GM21515 (cell line): Measurements from ENCODE around the gene KCNS1.

ENCODE experiments used
- ATAC-seq: cut with Tn5 transposase; IDR thresholded peaks from one replicate; pipeline ENCODE4 v1.9.1; 2021; ENCODE audit not compliant: unreplicated experiment

Gene KCNS1

GRCh38 chr20:45110301-45110700 lies 9.4 kb upstream of the KCNS1 start:
- no peak for ATAC-seq

- ATAC-seq = no peak
Measured at GRCh38 chr20:45109634-45110033, 8.7 kb upstream of the KCNS1 start.

DNA sequence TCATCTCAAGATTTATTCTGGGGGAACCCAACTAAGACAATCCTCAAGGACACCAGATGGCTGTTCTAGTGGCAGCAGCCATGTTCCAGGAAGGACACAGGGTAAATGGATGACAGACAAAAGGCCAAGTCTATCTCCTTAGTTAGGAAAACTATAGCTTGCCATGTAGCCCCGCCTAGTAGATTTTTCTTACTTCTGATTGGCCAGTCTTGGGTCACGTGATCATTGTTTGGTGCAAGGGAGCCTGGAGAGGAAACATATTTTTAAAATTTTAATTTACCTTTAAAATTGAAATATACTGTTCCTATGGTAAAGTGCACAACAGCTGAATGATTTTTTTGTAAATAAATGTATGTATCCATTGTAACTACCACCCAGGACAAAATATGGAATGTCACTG lies 4.4 kb upstream of the KCNS1 start:
- ATAC-seq = no peak

DNA sequence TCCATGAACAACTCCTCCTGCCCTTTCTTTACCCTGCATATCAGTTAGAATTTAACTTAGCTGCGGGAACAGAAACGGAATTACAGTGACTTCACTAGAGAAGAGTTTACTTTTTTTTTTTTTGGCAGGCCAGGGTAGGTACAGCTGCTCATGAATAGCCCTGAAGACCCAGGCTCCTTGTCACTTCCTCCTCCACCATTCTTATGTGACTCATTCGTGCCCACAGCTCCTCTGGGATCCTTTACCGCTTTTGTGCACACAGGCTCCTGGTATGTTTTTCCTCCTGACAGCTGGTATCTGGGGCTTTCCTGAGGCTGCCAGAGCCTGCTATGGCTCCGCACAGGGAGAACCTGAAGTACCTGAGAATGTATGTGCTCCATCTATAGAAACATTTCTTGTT lies 3.9 kb upstream of the KCNS1 start:
- ATAC-seq = no peak

GRCh38 chr20:45103072-45103471 lies 2.1 kb upstream of the KCNS1 start:
- no peak for ATAC-seq

DNA sequence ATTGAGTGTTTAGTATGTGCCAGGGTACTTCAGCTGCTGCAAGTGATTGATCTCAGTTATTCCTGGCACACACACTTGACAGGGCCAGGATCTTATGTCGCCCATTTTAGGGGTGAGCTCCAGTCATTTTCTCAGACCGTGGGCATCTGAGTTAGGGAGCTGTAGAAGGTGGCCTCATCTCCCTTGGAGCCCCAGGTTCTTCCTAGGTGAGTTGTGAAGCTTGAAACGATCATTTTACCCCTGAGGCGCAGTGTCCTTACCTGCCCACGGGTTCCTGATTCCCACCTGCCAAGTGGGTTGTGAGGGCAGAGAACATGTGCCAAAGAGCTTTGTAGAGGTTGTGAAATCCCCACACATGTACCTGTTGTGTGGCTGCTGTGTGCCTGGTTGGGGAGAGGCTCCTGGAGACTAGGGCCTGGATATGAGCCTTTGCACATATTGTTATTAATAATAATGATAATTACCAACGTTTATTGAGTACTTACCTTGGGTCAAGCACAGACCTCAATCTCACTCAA lies 465 bp upstream of the KCNS1 start:
- no peak for ATAC-seq

GRCh38 chr20:45098103-45098773 lies 2.7 kb downstream of the KCNS1 start:
- ATAC-seq = no peak

GRCh38 chr20:45097485-45098102 lies 3.3 kb downstream of the KCNS1 start:
- ATAC-seq = no peak

- ATAC-seq = no peak
Measured at GRCh38 chr20:45096781-45097180, 4.1 kb downstream of the KCNS1 start.

DNA sequence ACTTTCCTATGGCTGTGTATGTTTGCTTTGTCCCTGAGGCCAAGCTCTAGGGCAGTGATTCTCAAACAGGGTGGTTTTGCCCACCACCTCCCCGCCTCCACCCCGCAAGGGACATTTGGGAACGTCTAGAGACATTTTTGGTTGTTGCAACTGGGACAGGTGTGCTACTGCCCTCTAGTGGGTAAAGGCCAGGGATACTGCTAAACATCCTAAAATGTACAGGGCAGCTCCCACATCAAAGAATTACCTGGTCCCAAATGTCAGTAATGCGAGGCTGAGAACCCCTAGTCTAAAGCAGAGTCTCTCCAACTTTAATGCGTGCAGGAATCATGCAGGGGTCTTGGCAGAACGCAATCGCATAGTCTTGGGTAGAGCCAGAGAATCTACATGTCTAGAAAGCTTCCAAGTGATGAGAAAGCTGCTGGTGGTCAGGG lies 5.1 kb downstream of the KCNS1 start:
- no peak for ATAC-seq

GRCh38 chr20:45094864-45095574 lies 5.9 kb downstream of the KCNS1 start:
- ATAC-seq = no peak

DNA sequence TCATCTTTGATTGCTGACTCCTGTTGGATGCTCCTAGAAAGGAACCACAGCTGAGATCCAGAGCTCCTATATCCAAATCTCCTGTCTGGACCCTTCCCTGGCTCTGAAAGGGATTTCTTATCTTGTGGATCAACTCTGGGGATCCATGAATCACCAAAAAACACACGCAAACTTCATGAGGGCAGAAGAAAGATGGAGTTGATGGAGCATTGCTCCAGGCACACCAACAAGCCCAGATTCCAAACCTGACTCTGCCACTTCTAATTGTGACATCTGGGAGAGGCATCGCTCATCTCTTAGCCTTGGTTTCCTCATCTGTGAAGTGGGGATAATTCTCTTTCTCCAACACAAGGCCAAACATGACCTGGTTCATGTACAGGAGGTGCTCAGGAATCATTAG lies 6.7 kb downstream of the KCNS1 start:
- ATAC-seq = no peak

DNA sequence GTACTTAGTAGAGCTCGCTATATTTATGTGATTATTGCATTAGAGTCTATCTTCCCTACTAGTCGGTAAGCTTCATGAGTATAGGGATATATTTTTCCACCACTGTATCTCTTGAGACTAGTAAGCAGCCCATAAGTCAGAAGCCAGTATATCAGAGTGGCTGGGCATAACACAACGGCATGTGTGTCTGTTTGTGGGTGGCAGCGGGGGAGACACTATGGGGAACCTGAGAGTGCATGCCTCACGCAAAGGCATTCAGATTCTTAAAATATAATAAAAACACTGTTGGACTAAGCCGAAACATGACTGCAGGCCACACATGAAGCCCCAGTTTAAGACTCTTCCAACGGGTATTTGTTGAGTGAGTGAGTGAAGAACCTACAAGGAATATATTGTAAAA lies 8.0 kb downstream of the KCNS1 start:
- ATAC-seq = no peak

DNA sequence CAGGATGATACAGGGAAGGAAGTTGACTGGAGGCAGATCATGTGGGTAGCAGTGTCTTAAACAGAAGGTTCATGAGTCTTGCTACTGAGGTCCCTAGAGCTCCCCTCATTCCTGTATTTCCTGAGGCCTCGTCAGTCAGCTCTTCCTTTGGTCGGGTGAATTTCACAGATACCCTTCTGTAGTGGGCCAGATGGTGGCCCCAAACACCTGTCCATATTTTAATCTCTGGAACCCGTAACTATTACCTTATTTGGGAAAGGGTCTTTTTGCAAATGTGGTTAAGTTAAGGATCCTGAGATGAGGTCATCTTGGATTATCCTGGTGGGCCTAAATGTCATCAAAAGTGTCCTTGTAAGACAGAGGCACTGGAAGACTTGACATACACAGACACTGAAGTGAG lies 9.6 kb downstream of the KCNS1 start:
- no peak for ATAC-seq

- no peak for ATAC-seq
Measured at GRCh38 chr20:45090481-45090880, 10.4 kb downstream of the KCNS1 start.

GRCh38 chr20:45088247-45088646 lies 12.7 kb downstream of the KCNS1 start:
- no peak for ATAC-seq

DNA sequence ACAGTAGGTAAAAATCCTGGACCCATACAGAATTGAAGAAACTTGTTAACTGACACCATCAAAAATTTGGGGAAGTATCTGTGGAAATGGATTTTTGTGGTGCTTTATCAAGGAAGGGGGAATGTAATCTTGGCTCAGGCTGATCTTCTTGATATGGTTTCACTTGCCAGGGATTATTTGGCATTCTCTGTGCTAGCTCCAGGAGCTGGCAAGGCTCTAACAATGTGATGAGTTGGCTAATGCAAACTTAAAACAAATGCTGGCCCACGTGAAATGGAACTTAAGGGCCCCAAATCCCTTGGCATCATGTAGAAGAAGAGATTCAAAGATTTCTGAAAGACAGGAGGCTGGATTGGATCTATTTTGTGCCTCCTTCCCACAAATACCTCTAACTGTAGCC lies 13.1 kb downstream of the KCNS1 start:
- no peak for ATAC-seq

DNA sequence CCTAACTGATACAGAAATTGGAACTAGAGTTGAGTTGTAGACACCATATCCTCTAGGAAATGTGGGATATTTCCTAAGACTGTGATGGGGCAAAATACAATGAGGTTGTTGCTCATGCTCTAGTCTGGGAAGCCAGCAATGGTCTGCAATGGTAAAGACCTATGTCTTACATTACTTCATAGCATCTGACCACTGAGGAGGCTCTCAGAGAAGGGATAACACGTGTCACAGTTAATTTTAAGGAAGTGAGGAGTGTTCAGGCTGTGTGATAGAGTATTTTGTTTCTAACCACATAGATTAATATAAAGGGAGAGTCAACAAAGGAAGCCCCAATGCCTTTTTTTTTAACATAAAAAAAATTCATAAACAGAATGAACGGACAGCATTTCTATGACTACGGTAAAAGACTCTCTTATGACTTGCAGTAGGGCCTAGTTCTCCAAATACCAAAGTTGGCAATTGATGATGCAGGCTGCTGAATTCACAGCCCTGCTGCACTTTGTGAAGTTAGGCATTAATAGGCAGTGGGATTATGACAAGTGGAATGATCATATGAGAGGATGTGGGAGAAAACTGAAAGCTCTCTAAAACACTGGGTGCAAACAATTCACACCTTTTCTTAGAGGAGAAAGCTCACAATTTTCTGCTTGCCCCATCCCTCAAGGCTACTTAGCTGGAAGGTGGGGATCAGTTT lies 13.7 kb downstream of the KCNS1 start:
- no peak for ATAC-seq

GRCh38 chr20:45085867-45086266 lies 15.1 kb downstream of the KCNS1 start:
- ATAC-seq = no peak

DNA sequence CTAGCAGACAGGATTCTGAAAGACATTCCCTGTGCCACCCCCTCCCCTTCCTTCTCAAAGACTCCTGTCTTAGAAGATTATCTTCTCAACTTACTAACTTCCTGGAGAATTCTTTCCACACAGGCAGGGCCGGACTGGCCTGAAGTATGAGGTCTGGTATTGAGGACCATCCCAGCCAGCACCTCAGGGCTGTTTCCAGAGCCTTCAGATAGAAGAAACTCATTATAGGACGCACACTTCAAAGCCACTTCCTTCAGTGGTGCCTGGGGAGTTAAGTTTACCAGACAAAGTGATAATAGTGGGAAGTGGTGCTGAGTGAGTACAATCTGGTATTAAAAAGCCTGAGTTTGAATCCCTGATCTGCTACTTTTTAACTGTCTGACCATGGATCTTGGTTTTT lies 15.6 kb downstream of the KCNS1 start:
- no peak for ATAC-seq

- no peak for ATAC-seq
Measured at GRCh38 chr20:45083127-45083526, 17.8 kb downstream of the KCNS1 start.

GRCh38 chr20:45082468-45082867 lies 18.5 kb downstream of the KCNS1 start:
- no peak for ATAC-seq
